SJCRH30 (cell line): ENCODE results near the gene SLC9A9. TPM values are rescaled to one million over a fixed set of nuclear protein-coding genes. Genes with fewer than 3 reads are reported as not detected.

Source experiments
- DNase-seq, 2 experiments: peaks; one replicate each; pipeline ENCODE4 v3.0.0-alpha.2; 2015 to 2020
- H3K27ac ChIP-seq: fragments of 250-450 bp; sonication (Bioruptor Pico); 2 replicates; pipeline ENCODE4 v1.5.1; 2020; ENCODE audit warnings: mild to moderate bottlenecking, moderate library complexity
- H3K27me3 ChIP-seq: fragments of 250-450 bp; sonication (Bioruptor Pico); 2 replicates; pipeline ENCODE4 v1.5.1; 2020; ENCODE audit warnings: mild to moderate bottlenecking, moderate library complexity
- H3K36me3 ChIP-seq: fragments of 250-450 bp; sonication (Bioruptor Pico); 2 replicates; pipeline ENCODE4 v1.5.1; 2020; ENCODE audit warnings: mild to moderate bottlenecking, moderate library complexity
- H3K4me1 ChIP-seq: fragments of 250-450 bp; sonication (Bioruptor Pico); 2 replicates; pipeline ENCODE4 v1.5.1; 2020; ENCODE audit warnings: mild to moderate bottlenecking, moderate library complexity
- H3K4me3 ChIP-seq: fragments of 250-450 bp; sonication (Bioruptor Pico); 2 replicates; pipeline ENCODE4 v1.5.1; 2020; ENCODE audit warnings: mild to moderate bottlenecking, moderate library complexity
- H3K9me3 ChIP-seq: fragments of 250-450 bp; sonication (Bioruptor Pico); replicated peaks from 2 replicates; pipeline ENCODE4 v1.5.1; 2020; ENCODE audit warnings: mild to moderate bottlenecking, moderate library complexity
- total RNA-seq: library from RNA; depleted of rRNA; stranded (reverse); fragments of >200 nt; shearing (Covaris generic); gene quantifications from 2 replicates; pipeline ENCODE4 v1.2.3, GENCODE V29; 2014

SLC9A9 gene
- total RNA-seq, 1 experiment from 2014 or later = 1.4 TPM

DNA sequence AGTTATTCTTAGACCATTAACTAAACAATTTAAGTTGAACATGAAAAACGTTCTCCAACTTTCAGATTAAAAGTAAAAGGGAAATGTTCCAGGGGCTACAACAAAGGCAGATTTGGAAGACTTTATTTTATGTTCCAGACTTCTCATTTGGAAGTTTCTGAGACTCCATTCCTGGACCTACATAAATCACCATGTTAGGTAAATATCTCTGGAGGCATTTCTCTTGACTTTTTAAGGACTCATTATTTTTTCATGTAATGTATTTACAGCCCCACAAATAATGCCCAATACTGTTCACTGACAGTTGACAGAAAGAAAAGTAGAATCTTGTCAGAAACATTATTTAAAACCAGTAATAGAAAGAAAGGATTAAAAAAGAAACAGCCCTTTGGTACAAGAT, 352.1 kb downstream of the SLC9A9 start:
- no peaks in the 10 kb centered on the region for H3K4me1 ChIP-seq
- H3K27ac ChIP-seq = no peak overlapping the region
- H3K36me3 ChIP-seq = no peaks in the 10 kb centered on the region
- no peak overlapping the region for H3K4me3 ChIP-seq
- no peaks in the 10 kb centered on the region for H3K9me3 ChIP-seq
- no peaks in the 10 kb centered on the region for H3K27me3 ChIP-seq
- no peak for DNase-seq

DNA sequence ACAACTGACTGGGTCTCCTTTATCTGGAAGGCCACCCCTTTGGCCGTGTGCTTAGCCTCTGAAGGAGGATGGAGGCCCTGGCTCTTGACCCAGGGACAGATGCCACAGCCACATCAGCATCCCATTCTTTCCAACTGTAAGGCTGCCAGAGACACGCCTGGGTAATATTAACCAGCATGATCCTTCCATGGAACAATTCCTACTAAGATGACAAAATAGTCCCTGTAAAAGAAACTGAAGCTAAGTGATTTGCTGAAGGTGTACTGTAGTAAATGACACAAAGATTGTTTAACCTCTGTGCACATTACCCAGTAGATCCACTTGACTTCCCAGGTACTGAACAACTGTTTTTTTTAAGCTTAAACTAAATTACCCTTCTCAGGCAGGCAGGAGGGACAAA, 352.7 kb downstream of the SLC9A9 start:
- Histone ChIP-seq H3K9me3 (no peaks in the 10 kb centered on the region), H3K4me1 (no peaks in the 10 kb centered on the region), H3K27ac (no peak overlapping the region), H3K36me3 (no peaks in the 10 kb centered on the region), H3K4me3 (no peak overlapping the region), H3K27me3 (no peaks in the 10 kb centered on the region)
- no peak for DNase-seq

- Histone ChIP-seq H3K27me3 (no peaks in the 10 kb centered on the region), H3K36me3 (no peaks in the 10 kb centered on the region), H3K9me3 (no peaks in the 10 kb centered on the region), H3K4me1 (no peaks in the 10 kb centered on the region), H3K4me3 (no peak overlapping the region), H3K27ac (no peak overlapping the region)
- no peak for DNase-seq
Observed at GRCh38 chr3:143486611-143487010, 361.7 kb downstream of the SLC9A9 start.

- H3K4me1 ChIP-seq = peaks cover 5% of the 10 kb centered on the region
- no peaks in the 10 kb centered on the region for H3K9me3 ChIP-seq
- no peaks in the 10 kb centered on the region for H3K27me3 ChIP-seq
- H3K4me3 ChIP-seq = 0 out of 2 replicates have a peak overlapping the region, but pooled peaks have one; percentile 3
- no peak overlapping the region for H3K27ac ChIP-seq
- no peaks in the 10 kb centered on the region for H3K36me3 ChIP-seq
- DNase-seq = no peak
Observed at GRCh38 chr3:143484846-143485512, 363.3 kb downstream of the SLC9A9 start.

DNA sequence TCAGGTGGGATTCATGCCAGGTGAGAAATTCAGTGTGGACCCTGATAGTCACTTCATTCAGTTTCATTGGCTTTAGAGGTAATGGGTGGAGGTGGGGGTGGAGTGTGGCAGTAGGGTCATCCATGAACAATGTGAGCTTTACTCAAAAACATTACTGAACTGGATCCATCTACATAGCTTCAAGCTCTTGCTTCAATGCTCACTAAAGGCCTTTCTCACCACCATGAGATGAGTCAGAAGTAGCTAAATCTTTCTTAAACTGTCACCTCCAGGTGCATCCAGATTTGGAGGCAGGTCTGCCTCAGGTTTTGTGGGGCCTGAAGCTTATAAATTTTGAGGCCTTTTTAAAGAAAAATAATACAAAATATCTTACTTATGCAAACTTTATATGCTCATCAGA, 365.1 kb downstream of the SLC9A9 start:
- DNase-seq = no peak
- Histone ChIP-seq H3K27me3 (no peaks in the 10 kb centered on the region), H3K9me3 (no peaks in the 10 kb centered on the region), H3K4me3 (no peak overlapping the region), H3K36me3 (no peaks in the 10 kb centered on the region), H3K27ac (no peak overlapping the region), H3K4me1 (peaks cover 9% of the 10 kb centered on the region)

- H3K36me3 ChIP-seq = no peaks in the 10 kb centered on the region
- no peaks in the 10 kb centered on the region for H3K9me3 ChIP-seq
- no peak overlapping the region for H3K27ac ChIP-seq
- H3K27me3 ChIP-seq = no peaks in the 10 kb centered on the region
- no peak overlapping the region for H3K4me3 ChIP-seq
- no peak for DNase-seq
- peaks cover 9% of the 10 kb centered on the region for H3K4me1 ChIP-seq
Observed at GRCh38 chr3:143482106-143483088, 365.9 kb downstream of the SLC9A9 start.

GRCh38 chr3:143480344-143480743, 367.9 kb downstream of the SLC9A9 start:
- peak; percentile 12 to 59 for DNase-seq
- H3K9me3 ChIP-seq = no peaks in the 10 kb centered on the region
- H3K27me3 ChIP-seq = no peaks in the 10 kb centered on the region
- H3K36me3 ChIP-seq = no peaks in the 10 kb centered on the region
- H3K4me1 ChIP-seq = peaks cover 9% of the 10 kb centered on the region
- no peak overlapping the region for H3K4me3 ChIP-seq
- H3K27ac ChIP-seq = no peak overlapping the region

DNA sequence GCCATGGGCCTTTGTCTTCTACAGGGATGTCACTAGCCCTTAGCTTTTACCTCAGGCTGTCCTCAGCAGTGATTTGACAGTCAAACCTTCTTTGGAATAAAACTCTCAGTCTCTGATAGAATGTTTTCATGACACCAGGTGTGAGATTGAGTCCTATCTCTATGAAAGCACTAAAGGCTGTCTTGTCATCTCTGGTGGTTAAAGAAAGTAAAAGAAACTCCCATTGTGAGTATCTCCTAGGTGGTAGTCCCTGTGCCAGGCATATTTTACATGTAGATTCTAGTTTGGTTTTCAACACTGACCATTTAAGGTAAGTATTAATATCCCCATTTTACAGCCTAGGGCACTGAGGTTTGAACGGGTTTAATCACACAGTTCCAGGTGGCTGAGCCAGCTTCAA, 368.5 kb downstream of the SLC9A9 start:
- no peaks in the 10 kb centered on the region for H3K9me3 ChIP-seq
- no peaks in the 10 kb centered on the region for H3K27me3 ChIP-seq
- H3K27ac ChIP-seq = no peak overlapping the region
- H3K4me1 ChIP-seq = peaks cover 9% of the 10 kb centered on the region
- DNase-seq = no peak
- no peak overlapping the region for H3K4me3 ChIP-seq
- H3K36me3 ChIP-seq = no peaks in the 10 kb centered on the region

DNA sequence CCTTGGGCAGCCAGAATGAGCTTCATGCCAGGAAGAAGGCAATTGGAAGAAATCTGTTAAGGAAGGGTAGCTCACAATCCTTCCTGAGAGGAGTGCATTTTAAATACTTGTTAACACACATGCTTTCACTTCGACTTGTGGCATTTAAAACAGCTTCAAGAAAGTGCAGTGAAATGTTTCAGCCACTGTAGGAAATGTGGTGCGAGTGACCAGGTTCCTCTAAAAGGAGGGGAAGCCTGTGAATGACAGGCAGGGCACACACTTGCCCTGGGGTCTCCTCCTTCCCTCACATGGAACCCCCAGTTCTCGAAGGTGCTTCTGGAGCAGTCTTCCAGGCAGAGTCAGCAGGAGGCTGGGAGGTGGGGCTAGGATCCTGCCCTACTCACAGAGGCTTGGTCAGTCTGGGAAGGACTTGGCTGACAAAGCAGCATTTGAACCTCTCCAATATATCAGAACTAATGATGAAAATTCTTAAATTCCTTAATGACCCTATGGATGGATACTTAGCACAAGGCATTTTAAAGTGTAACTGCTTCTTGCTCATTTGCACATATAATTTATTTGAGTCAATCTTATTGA, 370.1 kb downstream of the SLC9A9 start:
- Histone ChIP-seq H3K36me3 (no peaks in the 10 kb centered on the region), H3K27ac (no peak overlapping the region), H3K27me3 (no peaks in the 10 kb centered on the region), H3K4me1 (peaks cover 9% of the 10 kb centered on the region), H3K4me3 (no peak overlapping the region), H3K9me3 (no peaks in the 10 kb centered on the region)
- DNase-seq = no peak

GRCh38 chr3:143476965-143477640, 371.2 kb downstream of the SLC9A9 start:
- Histone ChIP-seq H3K36me3 (no peaks in the 10 kb centered on the region), H3K4me1 (peaks cover 9% of the 10 kb centered on the region)
- no peak for DNase-seq

DNA sequence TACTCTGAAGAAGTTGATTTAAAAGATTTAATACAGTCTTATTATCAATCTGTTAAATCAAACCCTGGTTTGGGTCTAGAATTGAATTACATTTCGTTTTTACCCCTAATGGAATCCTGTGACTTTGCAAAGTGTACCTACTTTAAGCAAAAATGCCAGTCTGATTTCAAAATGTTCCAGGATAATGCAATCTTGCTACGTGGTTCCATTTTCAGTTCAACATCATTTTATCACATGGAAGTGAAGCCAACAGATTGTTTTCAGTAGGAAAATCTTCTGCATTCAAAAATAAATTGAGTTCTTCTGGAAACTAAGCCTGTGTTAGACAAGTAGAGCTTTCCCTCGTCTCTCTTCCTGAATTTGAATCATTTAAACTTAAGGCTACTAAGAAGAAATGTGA, 372.3 kb downstream of the SLC9A9 start:
- Histone ChIP-seq H3K27me3 (no peaks in the 10 kb centered on the region), H3K27ac (no peak overlapping the region), H3K36me3 (no peaks in the 10 kb centered on the region), H3K9me3 (no peaks in the 10 kb centered on the region), H3K4me3 (no peak overlapping the region), H3K4me1 (peaks cover 9% of the 10 kb centered on the region)
- DNase-seq = no peak

More at GRCh38 chr3:143476965-143477640, 371.2 kb downstream of the SLC9A9 start:
- H3K27ac ChIP-seq = no peak overlapping the region
- no peaks in the 10 kb centered on the region for H3K27me3 ChIP-seq
- no peaks in the 10 kb centered on the region for H3K9me3 ChIP-seq
- H3K4me3 ChIP-seq = no peak overlapping the region

GRCh38 chr3:143472731-143473523, 375.3 kb downstream of the SLC9A9 start:
- H3K27me3 ChIP-seq = no peaks in the 10 kb centered on the region
- no peak overlapping the region for H3K4me3 ChIP-seq
- H3K4me1 ChIP-seq = no peaks in the 10 kb centered on the region
- no peaks in the 10 kb centered on the region for H3K36me3 ChIP-seq
- no peaks in the 10 kb centered on the region for H3K9me3 ChIP-seq
- no peak for DNase-seq
- H3K27ac ChIP-seq = no peak overlapping the region

DNA sequence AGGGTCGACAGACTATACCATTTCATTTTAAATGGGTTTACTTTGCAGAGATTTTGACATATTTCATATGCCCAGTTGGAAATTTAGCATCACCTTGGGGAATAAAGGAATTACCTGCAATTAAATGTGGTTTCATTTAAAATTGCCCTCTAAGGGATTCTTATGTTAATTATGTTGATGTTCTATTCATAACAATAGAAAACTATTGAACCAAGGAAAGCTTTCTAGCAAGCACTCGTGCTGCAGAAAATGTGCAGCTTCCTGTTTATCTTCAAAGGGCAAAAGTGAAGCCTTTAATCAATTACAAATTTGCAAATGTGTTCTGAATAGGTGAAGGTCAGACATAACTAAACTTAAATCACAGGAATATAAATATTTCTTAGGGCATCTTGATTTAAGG, 376.6 kb downstream of the SLC9A9 start:
- Histone ChIP-seq H3K4me1 (no peaks in the 10 kb centered on the region), H3K4me3 (no peak overlapping the region), H3K9me3 (no peaks in the 10 kb centered on the region), H3K27me3 (no peaks in the 10 kb centered on the region), H3K27ac (no peak overlapping the region), H3K36me3 (no peaks in the 10 kb centered on the region)
- DNase-seq = no peak

GRCh38 chr3:143469159-143469558, 379.1 kb downstream of the SLC9A9 start:
- no peak for DNase-seq
- H3K36me3 ChIP-seq = no peaks in the 10 kb centered on the region
- no peaks in the 10 kb centered on the region for H3K27me3 ChIP-seq
- no peaks in the 10 kb centered on the region for H3K9me3 ChIP-seq
- H3K4me3 ChIP-seq = no peak overlapping the region
- H3K4me1 ChIP-seq = no peaks in the 10 kb centered on the region
- H3K27ac ChIP-seq = no peak overlapping the region
